Measurements from ENCODE around the gene GRM5.
"Not testable (repeated sequence)": the region's sequence is repeated elsewhere in the genome, so short reads cannot be mapped to it uniquely, and the experiment has no call there.

DNA sequence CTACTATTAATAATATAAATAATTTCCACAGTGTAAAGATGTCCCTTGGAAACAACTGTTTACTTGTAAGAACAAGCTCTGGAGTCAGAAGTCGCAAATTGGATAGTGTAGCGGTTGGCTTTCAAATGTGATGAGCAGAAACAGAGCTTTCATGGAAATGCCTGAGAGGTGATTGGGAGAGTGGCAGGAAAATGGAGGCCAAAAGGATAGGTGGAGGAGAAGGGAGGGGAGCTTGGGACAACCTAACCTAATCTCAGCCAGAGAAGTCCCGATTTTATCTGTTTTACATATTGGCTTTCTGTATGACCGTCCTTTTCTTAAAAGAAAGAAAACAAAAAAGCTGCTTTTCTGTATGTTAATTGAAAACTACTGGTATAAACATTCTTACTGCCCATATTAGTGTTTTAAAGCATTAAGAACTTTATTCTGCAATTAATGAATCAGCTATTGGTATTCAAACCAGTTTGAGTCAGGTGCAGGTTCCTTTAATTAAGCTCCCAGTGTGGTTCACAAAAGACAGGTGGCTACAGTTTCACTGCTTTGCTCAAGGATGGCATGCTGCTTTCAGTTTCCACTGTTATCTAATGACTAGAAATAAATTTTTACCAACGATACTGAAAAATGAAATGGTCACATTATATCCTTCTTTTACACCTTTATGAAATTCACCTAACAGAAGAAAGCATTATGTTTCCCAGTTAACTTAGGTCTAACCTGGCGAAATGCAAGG is 117.8 kb downstream of the GRM5 start:
- TF ChIP-seq CTCF (IDR thresholded peaks at IDR 0.05); ZFX (IDR thresholded peaks at IDR 0.05; ENCODE audit: borderline replicate concordance): not testable (repeated sequence)
